HG02623 (cell line): ENCODE data around the gene IRAG1.
"Not testable (repeated sequence)": the region's sequence is repeated elsewhere in the genome, so short reads cannot be mapped to it uniquely, and the experiment has no call there.

ENCODE experiments used
- ATAC-seq: cut with Tn5 transposase; IDR thresholded peaks from one replicate; pipeline ENCODE4 v1.9.1; 2021; ENCODE audit warnings: moderate library complexity; ENCODE audit not compliant: unreplicated experiment

The IRAG1 gene

GRCh38 chr11:10709299-10710086 lies 15.9 kb upstream of the IRAG1 start:
- no peak for ATAC-seq

- no peak for ATAC-seq
These were observed 14.6 kb upstream of the IRAG1 start for GRCh38 chr11:10708131-10708530.

- no peak for ATAC-seq
These were observed 8.4 kb upstream of the IRAG1 start for GRCh38 chr11:10701982-10702381.

- ATAC-seq = no peak
These were observed 5.5 kb upstream of the IRAG1 start for GRCh38 chr11:10699072-10699471.

GRCh38 chr11:10697323-10697620 lies 3.7 kb upstream of the IRAG1 start:
- ATAC-seq = no peak

GRCh38 chr11:10696468-10697322 lies 3.1 kb upstream of the IRAG1 start:
- ATAC-seq = no peak

GRCh38 chr11:10695833-10696232 lies 2.3 kb upstream of the IRAG1 start:
- ATAC-seq = no peak

GRCh38 chr11:10694486-10695239 lies 1.1 kb upstream of the IRAG1 start:
- no peak for ATAC-seq

- ATAC-seq = no peak
These were observed 932 bp downstream of the IRAG1 start for GRCh38 chr11:10692531-10693115.

GRCh38 chr11:10688401-10688800 lies 5.2 kb downstream of the IRAG1 start:
- ATAC-seq = no peak

GRCh38 chr11:10686311-10686710 lies 7.2 kb downstream of the IRAG1 start:
- no peak for ATAC-seq

- ATAC-seq = no peak
These were observed 10.1 kb downstream of the IRAG1 start for GRCh38 chr11:10683429-10683828.

GRCh38 chr11:10680956-10681487 lies 12.5 kb downstream of the IRAG1 start:
- no peak for ATAC-seq

GRCh38 chr11:10680279-10680678 lies 13.3 kb downstream of the IRAG1 start:
- not testable (repeated sequence) for ATAC-seq

- no peak for ATAC-seq
These were observed 13.9 kb downstream of the IRAG1 start for GRCh38 chr11:10679644-10680043.

GRCh38 chr11:10678101-10678500 lies 15.5 kb downstream of the IRAG1 start:
- ATAC-seq = no peak

- ATAC-seq = no peak
These were observed 16.6 kb downstream of the IRAG1 start for GRCh38 chr11:10676919-10677318.

- ATAC-seq = no peak
These were observed 18.6 kb downstream of the IRAG1 start for GRCh38 chr11:10674911-10675440.

GRCh38 chr11:10674440-10674855 lies 19.1 kb downstream of the IRAG1 start:
- no peak for ATAC-seq

- no peak for ATAC-seq
These were observed 20.0 kb downstream of the IRAG1 start for GRCh38 chr11:10673501-10674062.
